Measurements from ENCODE around the gene CSPG4.
"Not testable (repeated sequence)": the region's sequence is repeated elsewhere in the genome, so short reads cannot be mapped to it uniquely, and the experiment has no call there.

CSPG4 gene

GRCh38 chr15:75704263-75704615 lies 8.4 kb downstream of the CSPG4 start:
- no peak for DNase-seq

- not testable (repeated sequence) for DNase-seq
Measured at GRCh38 chr15:75703440-75704262, 9.0 kb downstream of the CSPG4 start.

- DNase-seq = no peak
Measured at GRCh38 chr15:75702436-75702835, 10.2 kb downstream of the CSPG4 start.

GRCh38 chr15:75701071-75702003 lies 11.3 kb downstream of the CSPG4 start:
- not testable (repeated sequence) for DNase-seq

GRCh38 chr15:75699961-75700874 lies 12.4 kb downstream of the CSPG4 start:
- DNase-seq = not testable (repeated sequence)

- DNase-seq = not testable (repeated sequence)
Measured at GRCh38 chr15:75699517-75699916, 13.1 kb downstream of the CSPG4 start.

GRCh38 chr15:75697974-75698747 lies 14.5 kb downstream of the CSPG4 start:
- not testable (repeated sequence) for DNase-seq

GRCh38 chr15:75697523-75697922 lies 15.1 kb downstream of the CSPG4 start:
- no peak for DNase-seq

- no peak for DNase-seq
Measured at GRCh38 chr15:75696854-75697259, 15.8 kb downstream of the CSPG4 start.

- DNase-seq = no peak
Measured at GRCh38 chr15:75696311-75696720, 16.3 kb downstream of the CSPG4 start.

- no peak for DNase-seq
Measured at GRCh38 chr15:75695634-75696310, 16.9 kb downstream of the CSPG4 start.

- no peak for DNase-seq
Measured at GRCh38 chr15:75695220-75695619, 17.4 kb downstream of the CSPG4 start.

- no peak for DNase-seq
Measured at GRCh38 chr15:75694241-75695182, 18.1 kb downstream of the CSPG4 start.

- no peak for DNase-seq
Measured at GRCh38 chr15:75693501-75694240, 19.0 kb downstream of the CSPG4 start.

GRCh38 chr15:75693028-75693427 lies 19.6 kb downstream of the CSPG4 start:
- not testable (repeated sequence) for DNase-seq

GRCh38 chr15:75692311-75692710 lies 20.3 kb downstream of the CSPG4 start:
- DNase-seq = not testable (repeated sequence)

GRCh38 chr15:75689429-75689828 lies 23.2 kb downstream of the CSPG4 start:
- not testable (repeated sequence) for DNase-seq

GRCh38 chr15:75688831-75689230 lies 23.8 kb downstream of the CSPG4 start:
- no peak for DNase-seq

- DNase-seq = no peak
Measured at GRCh38 chr15:75688278-75688557, 24.4 kb downstream of the CSPG4 start.

All from activated CD4-positive, CD25-positive, alpha-beta regulatory T cell (primary cell).